Keratinocyte (primary cell): ENCODE measurements around the gene RPS18. TPM values are rescaled to one million over a fixed set of nuclear protein-coding genes. Genes with fewer than 3 reads are reported as not detected.
A peak's percentile ranks its signal among the peaks of the same experiment; 100 is the strongest.

Experiments used
- DNase-seq: peaks from one replicate; pipeline ENCODE4 v3.0.0-alpha.2; 2011; ENCODE audit warnings: low read depth, missing footprints, low spot score
- FAIRE-seq: peaks from 2 replicates; lab custom pipeline; 2011; peaks lifted over from hg19 to GRCh38; lab: Jason Lieb, UNC
- H2AFZ ChIP-seq: 2 replicates; pipeline ENCODE4 v1.6.0; 2012; ENCODE audit warnings: low read length, control low read depth, inconsistent platforms; ENCODE audit not compliant: control insufficient read depth
- H3K27ac ChIP-seq: 2 replicates; pipeline ENCODE4 v1.5.1; 2011; ENCODE audit warnings: low read length; ENCODE audit not compliant: control insufficient read depth, insufficient read depth
- H3K27me3 ChIP-seq: 3 replicates; pipeline ENCODE4 v1.6.0; 2011; ENCODE audit warnings: low read length; ENCODE audit not compliant: control insufficient read depth, insufficient read depth; ENCODE audit errors: extremely low read depth
- H3K36me3 ChIP-seq, 2 experiments: 2 replicates in 1 of 2; 3 replicates in 1 of 2; pipeline ENCODE4 v1.5.1; 2011; ENCODE audit warnings: low read length in 2 of 2, mild to moderate bottlenecking in 1 of 2; ENCODE audit not compliant: control insufficient read depth in 2 of 2, insufficient read depth in 2 of 2; ENCODE audit errors: extremely low read depth in 1 of 2
- H3K4me1 ChIP-seq: 3 replicates; pipeline ENCODE4 v1.5.1; 2011; ENCODE audit warnings: low read length; ENCODE audit not compliant: control insufficient read depth, insufficient read depth; ENCODE audit errors: extremely low read depth
- H3K4me2 ChIP-seq: 3 replicates; pipeline ENCODE4 v1.6.0; 2011; ENCODE audit warnings: low read depth, low read length; ENCODE audit not compliant: control insufficient read depth, insufficient read depth; ENCODE audit errors: extremely low read depth
- H3K4me3 ChIP-seq, 3 experiments: fragments of 200-600 bp in 1 of 3; sonication (generic) in 1 of 3; 2 replicates in 2 of 3; 3 replicates in 1 of 3; pipeline ENCODE4 v1.5.1; 2011 to 2016; ENCODE audit warnings: low read length in 3 of 3, mild to moderate bottlenecking in 3 of 3, control low read depth in 2 of 3, inconsistent platforms in 1 of 3, low read depth in 1 of 3, mixed read lengths in 1 of 3, mixed run types in 1 of 3, moderate library complexity in 1 of 3; ENCODE audit not compliant: control insufficient read depth in 2 of 3, insufficient read depth in 2 of 3; ENCODE audit errors: extremely low read depth in 1 of 3
- H3K79me2 ChIP-seq: 2 replicates; pipeline ENCODE4 v1.6.0; 2012; ENCODE audit warnings: low read length; ENCODE audit not compliant: control insufficient read depth, insufficient read depth
- H3K9ac ChIP-seq: 3 replicates; pipeline ENCODE4 v1.6.0; 2011; ENCODE audit warnings: low read length; ENCODE audit not compliant: control insufficient read depth, insufficient read depth; ENCODE audit errors: extremely low read depth
- H3K9me1 ChIP-seq: 3 replicates; pipeline ENCODE4 v1.6.0; 2011; ENCODE audit warnings: low read length; ENCODE audit not compliant: control insufficient read depth, insufficient read depth; ENCODE audit errors: extremely low read depth
- H3K9me3 ChIP-seq: 2 replicates; pipeline ENCODE4 v1.5.1; 2012; ENCODE audit warnings: low read depth, low read length; ENCODE audit not compliant: control insufficient read depth
- H4K20me1 ChIP-seq: 3 replicates; pipeline ENCODE4 v1.6.0; 2011; ENCODE audit warnings: low read length; ENCODE audit not compliant: control insufficient read depth, insufficient read depth; ENCODE audit errors: extremely low read depth
- EZH2 ChIP-seq: IDR thresholded peaks from one replicate; pipeline ENCODE4 v1.6.1; 2012; ENCODE audit warnings: inconsistent platforms, mild to moderate bottlenecking, low read length, moderate library complexity
- dilution Hi-C: fragments of 300-500 bp; cut with MboI; formaldehyde crosslinking; loops from one replicate; pipeline ENCODE4 v1.7.0; 2020; ENCODE audit warnings: low sequenced_read_pairs; ENCODE audit not compliant: extremely low pct_ligation_motif_present
- polyA plus RNA-seq, 5 experiments: library from polyadenylated mRNA; depleted of rRNA in 3 of 5; stranded (reverse) in 3 of 5; stranded (forward) in 1 of 5; unstranded in 1 of 5; fragments of >200 nt; gene quantifications; 1 replicate in 1 of 5; 2 replicates in 3 of 5; 3 replicates in 1 of 5; pipeline versions ENCODE4 v1.2.1 to v1.2.3, GENCODE V29; 2011 to 2012; ENCODE audit warnings: missing spikeins in 2 of 5, low read depth in 1 of 5, low replicate concordance in 1 of 5
- TF ChIP-seq, protein P1 (sequence below), 3 experiments: IDR thresholded peaks in 1 of 3; conservative IDR thresholded peaks in 1 of 3; optimal IDR thresholded peaks in 1 of 3; 2 replicates in 2 of 3; 3 replicates in 1 of 3; pipeline versions ENCODE3 to v1.5.1; 2011; ENCODE audit warnings: low read length in 3 of 3, mild to moderate bottlenecking in 3 of 3, moderate library complexity in 2 of 3, control low read depth in 1 of 3, inconsistent platforms in 1 of 3; ENCODE audit not compliant: insufficient read depth in 2 of 3; ENCODE audit errors: extremely low read depth in 1 of 3

Gene RPS18
- polyA plus RNA-seq, 1 donor (not counting 4 experiments of a cell fraction or from before 2014, with no cell fraction given), result 6,374 TPM

DNA sequence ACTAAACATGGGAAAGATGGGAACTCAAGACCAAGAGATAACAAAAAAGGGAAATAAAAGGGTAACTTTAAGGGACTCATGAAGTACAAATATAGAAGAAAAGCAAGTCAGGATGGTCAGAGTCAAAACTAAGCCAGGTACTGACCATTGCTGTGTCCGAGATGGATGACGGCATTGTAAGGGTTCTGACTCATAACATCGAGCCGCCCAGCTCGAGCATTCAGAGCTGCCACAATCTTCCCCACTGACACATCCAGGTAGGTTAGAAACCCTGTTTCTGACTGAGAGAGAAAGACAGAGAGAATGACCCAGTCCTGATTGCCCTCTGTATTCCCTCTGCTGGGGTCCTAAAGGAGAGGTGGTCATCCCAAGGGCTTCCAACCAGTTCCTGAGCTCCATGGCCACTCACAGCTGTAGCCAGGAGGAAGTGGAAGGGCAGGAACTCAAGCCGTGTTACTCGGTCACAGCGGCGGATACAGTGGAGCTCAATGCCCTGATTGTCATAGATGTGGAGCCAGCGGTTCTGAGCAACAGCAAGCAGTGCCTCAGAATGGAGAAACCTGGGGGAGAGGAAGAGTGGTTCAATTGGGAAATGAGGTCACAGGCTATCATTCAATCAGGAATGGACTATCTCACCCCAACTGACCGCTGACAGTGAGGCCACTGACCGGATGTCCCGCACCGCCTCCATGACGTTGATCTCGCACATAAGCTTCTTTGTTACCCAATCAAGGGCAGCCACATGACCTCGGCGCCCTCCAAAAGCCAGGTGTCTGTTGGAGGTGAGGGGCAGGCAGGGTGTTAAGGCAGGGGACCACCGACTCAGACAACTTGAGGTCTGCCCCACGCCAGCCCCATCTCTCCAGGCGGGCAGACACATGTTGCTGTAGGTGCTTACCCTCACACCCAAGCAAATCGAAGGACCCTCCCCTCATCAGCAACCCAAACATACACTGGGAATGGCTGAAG lies 15.4 kb downstream of the RPS18 start:
- dilution Hi-C loops, result no loop called here
- Histone ChIP-seq H3K36me3 (peaks cover 32 to 51% of the 10 kb centered on the region in 2 experiments), H4K20me1 (no peaks in the 10 kb centered on the region), H2AFZ (no peak overlapping the region), H3K9me1 (no peaks in the 10 kb centered on the region), H3K79me2 (peaks cover 48% of the 10 kb centered on the region), H3K9ac (no peak overlapping the region), H3K27me3 (no peaks in the 10 kb centered on the region), H3K9me3 (no peaks in the 10 kb centered on the region), H3K27ac (no peak overlapping the region), H3K4me2 (peak overlapping the region; percentile 99), H3K4me3 (no peak overlapping the region), H3K4me1 (peaks cover 20% of the 10 kb centered on the region)
- no peak for DNase-seq
- no peak for FAIRE-seq
- TF ChIP-seq EZH2, result no peak
- TF ChIP-seq, protein P1, sequence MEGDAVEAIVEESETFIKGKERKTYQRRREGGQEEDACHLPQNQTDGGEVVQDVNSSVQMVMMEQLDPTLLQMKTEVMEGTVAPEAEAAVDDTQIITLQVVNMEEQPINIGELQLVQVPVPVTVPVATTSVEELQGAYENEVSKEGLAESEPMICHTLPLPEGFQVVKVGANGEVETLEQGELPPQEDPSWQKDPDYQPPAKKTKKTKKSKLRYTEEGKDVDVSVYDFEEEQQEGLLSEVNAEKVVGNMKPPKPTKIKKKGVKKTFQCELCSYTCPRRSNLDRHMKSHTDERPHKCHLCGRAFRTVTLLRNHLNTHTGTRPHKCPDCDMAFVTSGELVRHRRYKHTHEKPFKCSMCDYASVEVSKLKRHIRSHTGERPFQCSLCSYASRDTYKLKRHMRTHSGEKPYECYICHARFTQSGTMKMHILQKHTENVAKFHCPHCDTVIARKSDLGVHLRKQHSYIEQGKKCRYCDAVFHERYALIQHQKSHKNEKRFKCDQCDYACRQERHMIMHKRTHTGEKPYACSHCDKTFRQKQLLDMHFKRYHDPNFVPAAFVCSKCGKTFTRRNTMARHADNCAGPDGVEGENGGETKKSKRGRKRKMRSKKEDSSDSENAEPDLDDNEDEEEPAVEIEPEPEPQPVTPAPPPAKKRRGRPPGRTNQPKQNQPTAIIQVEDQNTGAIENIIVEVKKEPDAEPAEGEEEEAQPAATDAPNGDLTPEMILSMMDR (optimal IDR thresholded peaks at IDR 0.05 in 1 of 3, IDR thresholded peaks at IDR 0.05 in 1 of 3, conservative IDR thresholded peaks at IDR 0.05 in 1 of 3; ENCODE audit: extremely low read depth in 1 of 3, insufficient read depth in 2 of 3, low read length in 3 of 3), result no peak

DNA sequence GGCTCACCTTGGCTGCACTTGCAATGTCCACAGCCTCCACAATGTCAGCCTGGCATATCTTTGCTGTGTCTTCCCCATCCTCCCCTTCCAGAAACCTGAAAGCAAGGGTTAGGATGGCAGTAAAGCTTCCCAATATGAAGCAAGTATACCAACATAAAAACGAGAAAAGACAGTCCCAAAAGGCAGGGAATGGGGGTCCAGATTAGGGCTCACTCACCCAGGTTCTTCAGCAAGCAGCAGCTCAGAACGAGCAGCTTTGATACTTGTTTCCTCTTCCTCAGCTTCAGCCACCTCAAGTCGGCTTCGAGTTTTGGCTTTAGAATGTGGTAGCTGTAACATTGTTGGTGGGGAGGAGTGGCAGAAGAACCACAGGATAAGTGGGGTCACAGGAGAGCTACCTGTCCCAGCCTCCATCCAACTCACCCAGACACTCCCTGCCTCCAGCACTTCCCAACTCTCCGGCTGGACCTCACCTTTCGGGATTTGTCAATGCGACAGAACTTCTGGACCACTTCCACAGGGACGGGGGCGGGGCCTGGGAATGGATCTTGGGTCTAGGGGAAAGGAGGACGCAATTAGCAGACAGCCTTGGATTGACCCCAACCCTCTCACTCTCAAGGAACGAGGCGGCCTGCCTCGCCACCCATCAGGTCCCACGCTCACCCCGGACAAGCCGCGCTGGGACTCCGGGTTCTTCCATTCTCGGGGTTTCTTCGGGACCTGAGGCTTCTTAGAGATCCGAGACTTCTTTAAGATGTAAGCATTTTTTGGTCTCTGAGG lies 16.5 kb downstream of the RPS18 start:
- H3K4me3 ChIP-seq, result peak overlapping the region; percentile 54 to 98 (median 95)
- H3K27ac ChIP-seq, result peak overlapping the region; percentile 85
- H3K4me1 ChIP-seq, result peaks cover 20% of the 10 kb centered on the region
- H4K20me1 ChIP-seq, result no peaks in the 10 kb centered on the region
- peaks cover 49% of the 10 kb centered on the region for H3K79me2 ChIP-seq
- DNase-seq (no peak), FAIRE-seq (no peak)
- H3K9ac ChIP-seq, result peak overlapping the region; percentile 95
- no peaks in the 10 kb centered on the region for H3K9me1 ChIP-seq
- no peaks in the 10 kb centered on the region for H3K27me3 ChIP-seq
- no peak for TF ChIP-seq EZH2
- TF ChIP-seq, protein P1 (optimal IDR thresholded peaks at IDR 0.05 in 1 of 3, IDR thresholded peaks at IDR 0.05 in 1 of 3, conservative IDR thresholded peaks at IDR 0.05 in 1 of 3; ENCODE audit: extremely low read depth in 1 of 3, insufficient read depth in 2 of 3, low read length in 3 of 3), result no peak
- no peaks in the 10 kb centered on the region for H3K9me3 ChIP-seq
- H2AFZ ChIP-seq, result peak overlapping the region; percentile 95
- H3K4me2 ChIP-seq, result peak overlapping the region; percentile 99
- H3K36me3 ChIP-seq, result peaks cover 33 to 54% of the 10 kb centered on the region in 2 experiments
- dilution Hi-C loops, result no loop called here
